Measurements from ENCODE around the gene METTL13.

DNA sequence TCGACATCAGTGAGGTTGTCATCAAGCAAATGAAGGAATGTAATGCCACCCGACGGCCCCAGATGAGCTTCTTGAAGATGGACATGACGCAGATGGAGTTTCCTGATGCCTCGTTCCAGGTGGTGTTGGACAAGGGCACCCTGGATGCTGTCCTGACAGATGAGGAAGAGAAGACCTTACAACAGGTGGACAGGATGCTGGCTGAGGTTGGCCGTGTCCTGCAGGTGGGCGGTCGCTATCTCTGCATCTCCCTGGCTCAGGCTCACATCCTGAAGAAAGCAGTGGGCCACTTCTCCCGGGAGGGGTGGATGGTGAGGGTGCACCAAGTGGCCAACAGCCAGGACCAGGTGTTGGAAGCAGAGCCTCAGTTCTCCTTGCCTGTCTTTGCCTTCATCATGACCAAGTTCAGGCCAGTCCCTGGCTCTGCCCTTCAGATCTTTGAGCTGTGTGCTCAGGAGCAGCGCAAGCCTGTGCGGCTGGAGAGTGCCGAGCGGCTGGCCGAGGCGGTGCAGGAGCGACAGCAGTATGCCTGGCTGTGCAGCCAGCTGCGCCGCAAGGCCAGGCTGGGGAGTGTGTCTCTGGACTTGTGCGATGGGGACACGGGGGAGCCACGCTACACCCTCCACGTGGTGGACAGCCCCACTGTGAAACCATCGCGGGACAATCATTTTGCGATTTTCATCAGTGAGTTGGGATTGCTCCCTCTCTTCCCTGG is 2.5 kb downstream of the METTL13 start:
- TF ChIP-seq, protein P1, sequence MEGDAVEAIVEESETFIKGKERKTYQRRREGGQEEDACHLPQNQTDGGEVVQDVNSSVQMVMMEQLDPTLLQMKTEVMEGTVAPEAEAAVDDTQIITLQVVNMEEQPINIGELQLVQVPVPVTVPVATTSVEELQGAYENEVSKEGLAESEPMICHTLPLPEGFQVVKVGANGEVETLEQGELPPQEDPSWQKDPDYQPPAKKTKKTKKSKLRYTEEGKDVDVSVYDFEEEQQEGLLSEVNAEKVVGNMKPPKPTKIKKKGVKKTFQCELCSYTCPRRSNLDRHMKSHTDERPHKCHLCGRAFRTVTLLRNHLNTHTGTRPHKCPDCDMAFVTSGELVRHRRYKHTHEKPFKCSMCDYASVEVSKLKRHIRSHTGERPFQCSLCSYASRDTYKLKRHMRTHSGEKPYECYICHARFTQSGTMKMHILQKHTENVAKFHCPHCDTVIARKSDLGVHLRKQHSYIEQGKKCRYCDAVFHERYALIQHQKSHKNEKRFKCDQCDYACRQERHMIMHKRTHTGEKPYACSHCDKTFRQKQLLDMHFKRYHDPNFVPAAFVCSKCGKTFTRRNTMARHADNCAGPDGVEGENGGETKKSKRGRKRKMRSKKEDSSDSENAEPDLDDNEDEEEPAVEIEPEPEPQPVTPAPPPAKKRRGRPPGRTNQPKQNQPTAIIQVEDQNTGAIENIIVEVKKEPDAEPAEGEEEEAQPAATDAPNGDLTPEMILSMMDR (conservative IDR thresholded peaks at IDR 0.05; ENCODE audit: low read length), result no peak
- no peak for TF ChIP-seq EZH2phosphoT487 (IDR thresholded peaks at IDR 0.05; ENCODE audit: borderline replicate concordance, low read depth, low read length)

Measured in OCI-LY7 (cell line).